SH-SY5Y (cell line): ENCODE data around the gene APOM.

ENCODE experiments used
- GATA2 ChIP-seq: IDR thresholded peaks from 2 replicates; pipeline ENCODE4 v1.6.1; 2011; ENCODE audit warnings: mild to moderate bottlenecking, low read depth, low read length
- GATA3 ChIP-seq: IDR thresholded peaks from 2 replicates; pipeline ENCODE4 v1.6.1; 2011; ENCODE audit warnings: low read depth, mild to moderate bottlenecking, low read length, moderate library complexity

DNA sequence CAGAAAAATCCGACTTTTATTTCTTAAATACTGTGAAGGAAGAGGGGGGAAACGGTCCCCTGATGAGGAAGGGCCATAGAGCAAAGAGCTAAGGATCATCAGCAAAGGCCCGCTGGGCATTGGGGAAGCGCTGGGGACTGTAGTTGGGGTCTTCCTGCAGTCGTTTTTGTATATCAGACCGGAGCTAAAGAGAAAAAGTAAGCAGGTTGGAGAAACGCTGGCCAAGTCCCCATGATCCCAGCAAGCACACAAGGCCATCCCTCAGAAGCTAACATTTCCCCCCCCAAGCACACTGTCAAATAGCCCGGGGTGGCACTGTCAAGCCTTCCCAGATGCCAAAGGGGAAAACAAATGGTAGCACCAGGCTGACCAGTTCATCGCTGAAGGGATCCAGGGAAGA lies 16.7 kb upstream of the APOM start:
- TF ChIP-seq GATA2 (no peak), GATA3 (no peak)
